HG02610 (cell line): ENCODE results near the gene USP17L18.
"Not testable (repeated sequence)": the region's sequence is repeated elsewhere in the genome, so short reads cannot be mapped to it uniquely, and the experiment has no call there.

Source experiments
- ATAC-seq: cut with Tn5 transposase; IDR thresholded peaks from one replicate; pipeline ENCODE4 v1.9.1; 2021; ENCODE audit warnings: mild to moderate bottlenecking, moderate library complexity; ENCODE audit not compliant: unreplicated experiment

USP17L18 gene, protein sequence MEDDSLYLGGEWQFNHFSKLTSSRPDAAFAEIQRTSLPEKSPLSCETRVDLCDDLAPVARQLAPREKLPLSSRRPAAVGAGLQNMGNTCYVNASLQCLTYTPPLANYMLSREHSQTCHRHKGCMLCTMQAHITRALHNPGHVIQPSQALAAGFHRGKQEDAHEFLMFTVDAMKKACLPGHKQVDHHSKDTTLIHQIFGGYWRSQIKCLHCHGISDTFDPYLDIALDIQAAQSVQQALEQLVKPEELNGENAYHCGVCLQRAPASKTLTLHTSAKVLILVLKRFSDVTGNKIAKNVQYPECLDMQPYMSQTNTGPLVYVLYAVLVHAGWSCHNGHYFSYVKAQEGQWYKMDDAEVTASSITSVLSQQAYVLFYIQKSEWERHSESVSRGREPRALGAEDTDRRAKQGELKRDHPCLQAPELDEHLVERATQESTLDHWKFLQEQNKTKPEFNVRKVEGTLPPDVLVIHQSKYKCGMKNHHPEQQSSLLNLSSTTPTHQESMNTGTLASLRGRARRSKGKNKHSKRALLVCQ

DNA sequence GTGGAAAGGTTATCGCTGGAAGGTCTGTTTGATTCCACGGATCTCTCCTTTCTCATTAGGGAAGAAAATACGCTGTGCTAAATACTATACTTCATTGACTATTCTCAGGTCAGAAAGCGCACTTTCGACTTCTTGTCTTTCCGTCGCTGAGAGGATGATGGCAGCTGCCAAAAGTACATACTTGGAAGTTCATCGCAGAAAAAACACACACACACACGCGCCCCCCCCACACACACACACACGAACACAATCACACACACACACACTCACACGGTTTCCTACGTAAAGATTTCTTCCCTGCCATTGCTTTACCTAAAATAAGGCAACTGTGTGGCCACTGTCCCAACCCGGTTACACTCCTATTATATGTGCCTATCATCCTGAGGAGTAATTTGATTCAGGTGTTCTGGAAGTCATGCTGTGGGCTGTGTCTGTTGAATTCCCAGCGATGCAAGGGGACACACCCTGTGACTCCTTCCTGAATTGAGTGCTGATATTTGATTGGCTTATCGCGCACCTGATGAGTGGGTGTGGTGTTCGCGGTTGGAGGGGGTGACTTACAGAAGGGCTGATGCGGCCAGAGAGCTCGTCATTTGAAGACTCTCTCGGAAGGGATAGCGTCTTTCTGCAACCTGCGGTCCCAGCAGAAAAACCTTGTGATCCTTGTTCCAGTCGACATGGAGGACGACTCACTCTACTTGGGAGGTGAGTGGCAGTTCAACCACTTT lies at the start of gene USP17L18:
Gene USP17L18 (plus strand): TSS at position 678 of the 728 bp plus-strand sequence. CDS start 0 bp downstream, at position 678.
- not testable (repeated sequence) for ATAC-seq

DNA sequence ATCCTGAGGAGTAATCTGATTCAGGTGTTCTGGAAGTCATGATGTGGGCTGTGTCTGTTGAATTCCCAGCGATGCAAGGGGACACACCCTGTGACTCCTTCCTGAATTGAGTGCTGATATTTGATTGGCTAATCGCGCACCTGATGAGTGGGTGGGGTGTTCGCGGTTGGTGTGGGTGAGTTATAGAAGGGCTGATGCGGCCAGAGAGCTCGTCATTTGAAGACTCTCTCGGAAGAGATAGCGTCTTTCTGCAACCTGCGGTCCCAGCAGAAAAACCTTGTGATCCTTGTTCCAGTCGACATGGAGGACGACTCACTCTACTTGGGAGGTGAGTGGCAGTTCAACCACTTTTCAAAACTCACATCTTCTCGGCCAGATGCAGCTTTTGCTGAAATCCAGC lies 38.1 kb upstream of the USP17L18 start, which contains the start of gene USP17L10:
Gene USP17L10 (plus strand): TSS at position 301 of the 400 bp plus-strand sequence. CDS start 0 bp downstream, at position 301.
- not testable (repeated sequence) for ATAC-seq

DNA sequence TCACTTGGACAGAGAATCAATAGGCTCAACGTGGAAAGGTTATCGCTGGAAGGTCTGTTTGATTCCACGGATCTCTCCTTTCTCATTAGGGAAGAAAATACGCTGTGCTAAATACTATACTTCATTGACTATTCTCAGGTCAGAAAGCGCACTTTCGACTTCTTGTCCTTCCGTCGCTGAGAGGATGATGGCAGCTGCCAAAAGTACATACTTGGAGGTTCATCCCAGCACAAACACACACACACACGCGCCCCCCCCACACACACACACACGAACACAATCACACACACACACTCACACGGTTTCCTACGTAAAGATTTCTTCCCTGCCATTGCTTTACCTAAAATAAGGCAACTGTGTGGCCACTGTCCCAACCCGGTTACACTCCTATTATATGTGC lies 33.7 kb upstream of the USP17L18 start:
- not testable (repeated sequence) for ATAC-seq

DNA sequence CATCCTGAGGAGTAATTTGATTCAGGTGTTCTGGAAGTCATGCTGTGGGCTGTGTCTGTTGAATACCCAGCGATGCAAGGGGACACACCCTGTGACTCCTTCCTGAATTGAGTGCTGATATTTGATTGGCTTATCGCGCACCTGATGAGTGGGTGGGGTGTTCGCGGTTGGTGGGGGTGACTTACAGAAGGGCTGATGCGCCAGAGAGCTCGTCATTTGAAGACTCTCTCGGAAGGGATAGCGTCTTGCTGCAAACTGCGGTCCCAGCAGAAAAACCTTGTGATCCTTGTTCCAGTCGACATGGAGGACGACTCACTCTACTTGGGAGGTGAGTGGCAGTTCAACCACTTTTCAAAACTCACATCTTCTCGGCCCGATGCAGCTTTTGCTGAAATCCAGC lies 33.3 kb upstream of the USP17L18 start, which contains the start of gene USP17L11:
Gene USP17L11 (plus strand): TSS at position 301 of the 400 bp plus-strand sequence. CDS start 0 bp downstream, at position 301.
- not testable (repeated sequence) for ATAC-seq

DNA sequence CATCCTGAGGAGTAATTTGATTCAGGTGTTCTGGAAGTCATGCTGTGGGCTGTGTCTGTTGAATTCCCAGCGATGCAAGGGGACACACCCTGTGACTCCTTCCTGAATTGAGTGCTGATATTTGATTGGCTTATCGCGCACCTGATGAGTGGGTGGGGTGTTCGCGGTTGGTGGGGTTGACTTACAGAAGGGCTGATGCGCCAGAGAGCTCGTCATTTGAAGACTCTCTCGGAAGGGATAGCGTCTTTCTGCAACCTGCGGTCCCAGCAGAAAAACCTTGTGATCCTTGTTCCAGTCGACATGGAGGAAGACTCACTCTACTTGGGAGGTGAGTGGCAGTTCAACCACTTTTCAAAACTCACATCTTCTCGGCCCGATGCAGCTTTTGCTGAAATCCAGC lies 28.6 kb upstream of the USP17L18 start, which contains the start of gene USP17L12:
Gene USP17L12 (plus strand): TSS at position 301 of the 400 bp plus-strand sequence. CDS start 0 bp downstream, at position 301.
- ATAC-seq: not testable (repeated sequence)

DNA sequence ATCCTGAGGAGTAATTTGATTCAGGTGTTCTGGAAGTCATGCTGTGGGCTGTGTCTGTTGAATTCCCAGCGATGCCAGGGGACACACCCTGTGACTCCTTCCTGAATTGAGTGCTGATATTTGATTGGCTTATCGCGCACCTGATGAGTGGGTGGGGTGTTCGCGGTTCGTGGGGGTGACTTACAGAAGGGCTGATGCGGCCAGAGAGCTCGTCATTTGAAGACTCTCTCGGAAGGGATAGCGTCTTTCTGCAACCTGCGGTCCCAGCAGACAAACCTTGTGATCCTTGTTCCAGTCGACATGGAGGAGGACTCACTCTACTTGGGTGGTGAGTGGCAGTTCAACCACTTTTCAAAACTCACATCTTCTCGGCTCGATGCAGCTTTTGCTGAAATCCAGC lies 23.8 kb upstream of the USP17L18 start, which contains the start of gene USP17L13:
Gene USP17L13 (plus strand): TSS at position 301 of the 400 bp plus-strand sequence. CDS start 0 bp downstream, at position 301.
- ATAC-seq: not testable (repeated sequence)

DNA sequence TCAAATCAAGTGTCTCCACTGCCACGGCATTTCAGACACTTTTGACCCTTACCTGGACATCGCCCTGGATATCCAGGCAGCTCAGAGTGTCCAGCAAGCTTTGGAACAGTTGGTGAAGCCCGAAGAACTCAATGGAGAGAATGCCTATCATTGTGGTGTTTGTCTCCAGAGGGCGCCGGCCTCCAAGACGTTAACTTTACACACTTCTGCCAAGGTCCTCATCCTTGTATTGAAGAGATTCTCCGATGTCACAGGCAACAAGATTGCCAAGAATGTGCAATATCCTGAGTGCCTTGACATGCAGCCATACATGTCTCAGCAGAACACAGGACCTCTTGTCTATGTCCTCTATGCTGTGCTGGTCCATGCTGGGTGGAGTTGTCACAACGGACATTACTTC lies 18.2 kb upstream of the USP17L18 start:
- ATAC-seq: not testable (repeated sequence)

DNA sequence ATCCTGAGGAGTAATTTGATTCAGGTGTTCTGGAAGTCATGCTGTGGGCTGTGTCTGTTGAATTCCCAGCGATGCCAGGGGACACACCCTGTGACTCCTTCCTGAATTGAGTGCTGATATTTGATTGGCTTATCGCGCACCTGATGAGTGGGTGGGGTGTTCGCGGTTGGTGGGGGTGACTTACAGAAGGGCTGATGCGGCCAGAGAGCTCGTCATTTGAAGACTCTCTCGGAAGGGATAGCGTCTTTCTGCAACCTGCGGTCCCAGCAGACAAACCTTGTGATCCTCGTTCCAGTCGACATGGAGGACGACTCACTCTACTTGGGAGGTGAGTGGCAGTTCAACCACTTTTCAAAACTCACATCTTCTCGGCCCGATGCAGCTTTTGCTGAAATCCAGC lies 14.3 kb upstream of the USP17L18 start, which contains the start of gene USP17L15:
Gene USP17L15 (plus strand): TSS at position 301 of the 400 bp plus-strand sequence. CDS start 0 bp downstream, at position 301.
- ATAC-seq: not testable (repeated sequence)

DNA sequence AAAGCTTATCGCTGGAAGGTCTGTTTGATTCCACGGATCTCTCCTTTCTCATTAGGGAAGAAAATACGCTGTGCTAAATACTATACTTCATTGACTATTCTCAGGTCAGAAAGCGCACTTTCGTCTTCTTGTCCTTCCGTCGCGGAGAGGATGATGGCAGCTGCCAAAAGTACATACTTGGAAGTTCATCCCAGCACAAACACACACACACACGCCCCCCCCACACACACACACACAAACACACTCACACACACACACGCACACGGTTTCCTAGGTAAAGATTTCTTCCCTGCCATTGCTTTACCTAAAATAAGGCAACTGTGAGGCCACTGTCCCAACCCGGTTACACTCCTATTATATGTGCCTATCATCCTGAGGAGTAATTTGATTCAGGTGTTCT lies 10.0 kb upstream of the USP17L18 start:
- not testable (repeated sequence) for ATAC-seq

DNA sequence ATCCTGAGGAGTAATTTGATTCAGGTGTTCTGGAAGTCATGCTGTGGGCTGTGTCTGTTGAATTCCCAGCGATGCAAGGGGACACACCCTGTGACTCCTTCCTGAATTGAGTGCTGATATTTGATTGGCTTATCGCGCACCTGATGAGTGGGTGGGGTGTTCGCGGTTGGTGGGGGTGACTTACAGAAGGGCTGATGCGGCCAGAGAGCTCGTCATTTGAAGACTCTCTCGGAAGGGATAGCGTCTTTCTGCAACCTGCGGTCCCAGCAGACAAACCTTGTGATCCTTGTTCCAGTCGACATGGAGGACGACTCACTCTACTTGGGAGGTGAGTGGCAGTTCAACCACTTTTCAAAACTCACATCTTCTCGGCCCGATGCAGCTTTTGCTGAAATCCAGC lies 4.9 kb upstream of the USP17L18 start, which contains the start of gene USP17L17:
Gene USP17L17 (plus strand): TSS at position 301 of the 400 bp plus-strand sequence. CDS start 0 bp downstream, at position 301.
- not testable (repeated sequence) for ATAC-seq

DNA sequence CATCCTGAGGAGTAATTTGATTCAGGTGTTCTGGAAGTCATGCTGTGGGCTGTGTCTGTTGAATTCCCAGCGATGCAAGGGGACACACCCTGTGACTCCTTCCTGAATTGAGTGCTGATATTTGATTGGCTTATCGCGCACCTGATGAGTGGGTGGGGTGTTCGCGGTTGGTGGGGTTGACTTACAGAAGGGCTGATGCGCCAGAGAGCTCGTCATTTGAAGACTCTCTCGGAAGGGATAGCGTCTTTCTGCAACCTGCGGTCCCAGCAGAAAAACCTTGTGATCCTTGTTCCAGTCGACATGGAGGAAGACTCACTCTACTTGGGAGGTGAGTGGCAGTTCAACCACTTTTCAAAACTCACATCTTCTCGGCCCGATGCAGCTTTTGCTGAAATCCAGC lies 4.6 kb downstream of the USP17L18 start, which contains the start of gene USP17L19:
Gene USP17L19 (plus strand): TSS at position 301 of the 400 bp plus-strand sequence. CDS start 0 bp downstream, at position 301.
- ATAC-seq: not testable (repeated sequence)

DNA sequence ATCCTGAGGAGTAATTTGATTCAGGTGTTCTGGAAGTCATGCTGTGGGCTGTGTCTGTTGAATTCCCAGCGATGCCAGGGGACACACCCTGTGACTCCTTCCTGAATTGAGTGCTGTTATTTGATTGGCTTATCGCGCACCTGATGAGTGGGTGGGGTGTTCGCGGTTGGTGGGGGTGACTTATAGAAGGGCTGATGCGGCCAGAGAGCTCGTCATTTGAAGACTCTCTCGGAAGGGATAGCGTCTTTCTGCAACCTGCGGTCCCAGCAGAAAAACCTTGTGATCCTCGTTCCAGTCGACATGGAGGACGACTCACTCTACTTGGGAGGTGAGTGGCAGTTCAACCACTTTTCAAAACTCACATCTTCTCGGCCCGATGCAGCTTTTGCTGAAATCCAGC lies 9.4 kb downstream of the USP17L18 start, which contains the start of gene USP17L20:
Gene USP17L20 (plus strand): TSS at position 301 of the 400 bp plus-strand sequence. CDS start 0 bp downstream, at position 301.
- ATAC-seq: not testable (repeated sequence)

DNA sequence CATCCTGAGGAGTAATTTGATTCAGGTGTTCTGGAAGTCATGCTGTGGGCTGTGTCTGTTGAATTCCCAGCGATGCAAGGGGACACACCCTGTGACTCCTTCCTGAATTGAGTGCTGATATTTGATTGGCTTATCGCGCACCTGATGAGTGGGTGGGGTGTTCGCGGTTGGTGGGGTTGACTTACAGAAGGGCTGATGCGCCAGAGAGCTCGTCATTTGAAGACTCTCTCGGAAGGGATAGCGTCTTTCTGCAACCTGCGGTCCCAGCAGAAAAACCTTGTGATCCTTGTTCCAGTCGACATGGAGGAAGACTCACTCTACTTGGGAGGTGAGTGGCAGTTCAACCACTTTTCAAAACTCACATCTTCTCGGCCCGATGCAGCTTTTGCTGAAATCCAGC lies 14.1 kb downstream of the USP17L18 start, which contains the start of gene USP17L21:
Gene USP17L21 (plus strand): TSS at position 301 of the 400 bp plus-strand sequence. CDS start 0 bp downstream, at position 301.
- ATAC-seq: not testable (repeated sequence)

DNA sequence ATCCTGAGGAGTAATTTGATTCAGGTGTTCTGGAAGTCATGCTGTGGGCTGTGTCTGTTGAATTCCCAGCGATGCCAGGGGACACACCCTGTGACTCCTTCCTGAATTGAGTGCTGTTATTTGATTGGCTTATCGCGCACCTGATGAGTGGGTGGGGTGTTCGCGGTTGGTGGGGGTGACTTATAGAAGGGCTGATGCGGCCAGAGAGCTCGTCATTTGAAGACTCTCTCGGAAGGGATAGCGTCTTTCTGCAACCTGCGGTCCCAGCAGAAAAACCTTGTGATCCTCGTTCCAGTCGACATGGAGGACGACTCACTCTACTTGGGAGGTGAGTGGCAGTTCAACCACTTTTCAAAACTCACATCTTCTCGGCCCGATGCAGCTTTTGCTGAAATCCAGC lies 18.9 kb downstream of the USP17L18 start, which contains the start of gene USP17L22:
Gene USP17L22 (plus strand): TSS at position 301 of the 400 bp plus-strand sequence. CDS start 0 bp downstream, at position 301.
- not testable (repeated sequence) for ATAC-seq

DNA sequence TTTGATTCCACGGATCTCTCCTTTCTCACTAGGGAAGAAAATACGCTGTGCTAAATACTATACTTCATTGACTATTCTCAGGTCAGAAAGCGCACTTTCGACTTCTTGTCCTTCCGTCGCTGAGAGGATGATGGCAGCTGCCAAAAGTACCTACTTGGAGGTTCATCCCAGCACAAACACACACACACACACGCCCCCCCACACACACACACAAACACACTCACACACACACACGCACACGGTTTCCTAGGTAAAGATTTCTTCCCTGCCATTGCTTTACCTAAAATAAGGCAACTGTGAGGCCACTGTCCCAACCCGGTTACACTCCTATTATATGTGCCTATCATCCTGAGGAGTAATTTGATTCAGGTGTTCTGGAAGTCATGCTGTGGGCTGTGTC lies 23.3 kb downstream of the USP17L18 start:
- not testable (repeated sequence) for ATAC-seq
